GM12878 (cell line): ENCODE results near the gene FBXL7. TPM values are rescaled to one million over a fixed set of nuclear protein-coding genes. Genes with fewer than 3 reads are reported as not detected.

Source experiments
- ATAC-seq: fragments of 200-7000 bp; cut with Tn5 transposase; 3 replicates; pipeline ENCODE4 v1.9.1; 2020; ENCODE audit warnings: mild to moderate bottlenecking, moderate library complexity
- BruUV-seq: library from RNA; stranded (reverse); fragments of 400-500 nt; replicated peaks from 2 replicates; lab custom pipeline; 2021; lab: Mats Ljungman, UMichigan
- CTCF ChIA-PET: fragments of 300-600 bp; sonication (Branson Sonifier 250); formaldehyde crosslinking; extraction: SDS; loops from one replicate; lab custom pipeline; 2021; ENCODE audit warnings: inconsistent platforms; lab: Yijun Ruan, JAX
- POLR2A ChIA-PET: fragments of 350-600 bp; formaldehyde crosslinking; extraction: SDS; loops from one replicate; lab custom pipeline; 2021; ENCODE audit warnings: inconsistent platforms; lab: Charles Lee
- RAD21 ChIA-PET: fragments of 300-600 bp; sonication (Branson Sonifier 250); formaldehyde crosslinking; loops from one replicate; lab custom pipeline; 2023; ENCODE audit warnings: antibody characterized with exemption; ENCODE audit not compliant: unreplicated experiment; lab: Charles Lee
- SMC1A ChIA-PET: fragments of 300-600 bp; sonication (Branson Sonifier 250); formaldehyde crosslinking; loops from one replicate; lab custom pipeline; 2023; ENCODE audit not compliant: unreplicated experiment, uncharacterized antibody; lab: Charles Lee
- DNase-seq: peaks from one replicate; pipeline ENCODE4 v3.0.0-alpha.2; 2011; ENCODE audit warnings: low read depth, low spot score
- FAIRE-seq: peaks from 3 replicates; lab custom pipeline; 2011; peaks lifted over from hg19 to GRCh38; lab: Jason Lieb, UNC
- H2AFZ ChIP-seq: 2 replicates; pipeline ENCODE4 v1.6.0; 2011; ENCODE audit warnings: low read depth, low read length, control low read depth; ENCODE audit not compliant: control insufficient read depth
- H3K27ac ChIP-seq: 2 replicates; pipeline ENCODE4 v1.5.1; 2011; ENCODE audit warnings: control low read depth; ENCODE audit not compliant: control insufficient read depth, insufficient read depth
- H3K27me3 ChIP-seq, 2 experiments: replicated peaks in 1 of 2; 2 replicates each; pipeline versions ENCODE4 v1.6.0 to v1.6.1; 2011; ENCODE audit warnings: low read length in 1 of 2; ENCODE audit not compliant: control insufficient read depth in 2 of 2, insufficient read depth in 2 of 2
- H3K36me3 ChIP-seq, 2 experiments: 2 replicates each; pipeline ENCODE4 v1.5.1; 2011; ENCODE audit warnings: low read length in 1 of 2; ENCODE audit not compliant: control insufficient read depth in 2 of 2, insufficient read depth in 2 of 2
- H3K4me1 ChIP-seq: 2 replicates; pipeline ENCODE4 v1.6.1; 2011; ENCODE audit warnings: mild to moderate bottlenecking, low read length, moderate library complexity, mixed read lengths; ENCODE audit not compliant: control insufficient read depth, insufficient read depth
- H3K4me2 ChIP-seq: 2 replicates; pipeline ENCODE4 v1.6.0; 2011; ENCODE audit warnings: control low read depth; ENCODE audit not compliant: control insufficient read depth, insufficient read depth
- H3K4me3 ChIP-seq: fragments of 200-600 bp; sonication (generic); 2 replicates; pipeline ENCODE4 v1.5.1; 2016
- H3K79me2 ChIP-seq: 2 replicates; pipeline ENCODE4 v1.6.0; 2011; ENCODE audit warnings: low read length; ENCODE audit not compliant: control insufficient read depth, insufficient read depth
- H3K9ac ChIP-seq: 2 replicates; pipeline ENCODE4 v1.8.0; 2011; ENCODE audit warnings: low read length, control low read depth, mixed read lengths; ENCODE audit not compliant: control insufficient read depth, insufficient read depth
- H3K9me3 ChIP-seq: replicated peaks from 3 replicates; pipeline ENCODE4 v1.5.1; 2011; ENCODE audit warnings: mild to moderate bottlenecking, low read length; ENCODE audit not compliant: control insufficient read depth, insufficient read depth
- H4K20me1 ChIP-seq: 2 replicates; pipeline ENCODE4 v1.6.0; 2011; ENCODE audit not compliant: control insufficient read depth, insufficient read depth
- MAX ChIP-seq: IDR thresholded peaks from 2 replicates; pipeline ENCODE4 v1.6.1; 2012; ENCODE audit warnings: low read depth, low read length, improper control_type of control experiment
- MLLT1 ChIP-seq: fragments of 450-650 bp; IDR thresholded peaks from 2 replicates; pipeline ENCODE4 v1.6.1; 2016; ENCODE audit warnings: mild to moderate bottlenecking
- MTA2 ChIP-seq: fragments of 450-650 bp; IDR thresholded peaks from 2 replicates; pipeline ENCODE4 v1.6.1; 2016; ENCODE audit warnings: low read depth, mild to moderate bottlenecking, moderate library complexity
- PAX8 ChIP-seq: fragments of 450-650 bp; IDR thresholded peaks from 2 replicates; pipeline ENCODE4 v1.6.1; 2017; ENCODE audit warnings: mild to moderate bottlenecking, moderate library complexity
- SMAD1 ChIP-seq: fragments of 450-650 bp; IDR thresholded peaks from 2 replicates; pipeline ENCODE4 v1.6.1; 2018; ENCODE audit warnings: mild to moderate bottlenecking, low read depth; ENCODE audit not compliant: partially characterized antibody
- SREBF2 ChIP-seq: IDR thresholded peaks from 2 replicates; pipeline ENCODE4 v1.6.1; 2012; ENCODE audit warnings: mild to moderate bottlenecking, low read length
- TBL1XR1 ChIP-seq: IDR thresholded peaks from 2 replicates; pipeline ENCODE4 v1.6.1; 2012; ENCODE audit warnings: low read depth, low read length, improper control_type of control experiment
- ZNF384 ChIP-seq: IDR thresholded peaks from 2 replicates; pipeline ENCODE4 v1.6.1; 2012; ENCODE audit warnings: low read depth, mild to moderate bottlenecking, low read length, improper control_type of control experiment, borderline replicate concordance
- WGBS: methylation state at CpG from one replicate; pipeline ENCODE4 v1.1.6; 2016; ENCODE audit warnings: low lambda C conversion rate; ENCODE audit not compliant: insufficient replicate concordance, insufficient coverage; ENCODE audit errors: missing lambda C conversion rate; 5-methylcytosine and 5-hydroxymethylcytosine counted together
- in situ Hi-C: fragments of 300-500 bp; cut with MboI; formaldehyde crosslinking; loops from 9 replicates; pipeline ENCODE4 v1.14.3; 2018; ENCODE audit warnings: mixed read lengths
- intact Hi-C: fragments of 100-400 bp; cut with micrococcal nuclease; formaldehyde crosslinking; loops from one replicate; pipeline ENCODE4 v1.14.2; 2022; ENCODE audit not compliant: unreplicated experiment
- polyA plus RNA-seq, 11 experiments: library from polyadenylated mRNA; depleted of rRNA in 4 of 11; unstranded in 6 of 11; stranded (reverse) in 5 of 11; fragments of >200 nt; fragmentation: Nextera tagmentation in 4 of 11; fragmentation: Illumina TruSeq in 1 of 11; extraction: Ambion mirVana in 4 of 11; extraction: Trizol in 1 of 11; gene quantifications; 1 replicate in 1 of 11; 2 replicates in 10 of 11; pipeline versions ENCODE4 v1.2.1 to v1.2.3, GENCODE V29; 2011 to 2016; ENCODE audit warnings: inconsistent platforms in 2 of 11, missing spikeins in 2 of 11, low read depth in 1 of 11
- total RNA-seq, 4 experiments: library from RNA; depleted of rRNA in 3 of 4; stranded (reverse); fragments of >200 nt in 3 of 4; fragmentation: Illumina TruSeq in 1 of 4; extraction: Trizol in 1 of 4; gene quantifications; 2 replicates each; pipeline versions ENCODE4 v1.2.1 to v1.2.3, GENCODE V29; 2013 to 2021
- TF ChIP-seq, protein P1 (sequence below): fragments of 450-650 bp; IDR thresholded peaks from 2 replicates; pipeline ENCODE4 v1.6.1; 2017; ENCODE audit warnings: mild to moderate bottlenecking
- TF ChIP-seq, protein P2 (sequence below): fragments of 450-650 bp; formaldehyde crosslinking; IDR thresholded peaks from 2 replicates; pipeline ENCODE4 v1.5.0; 2022; ENCODE audit warnings: mild to moderate bottlenecking, missing genetic modification characterization

The FBXL7 gene
- total and polyA plus RNA-seq, 10 of the 15 experiments (the other 5 are each of a cell fraction or from before 2014, with no cell fraction given), result 0.03 to 0.44 (median 0.16) TPM

- 81% methylated on average over 56 of the region's 60 CpGs for WGBS
- no peak for ATAC-seq
- H3K27ac ChIP-seq, result no peak overlapping the region
- H2AFZ ChIP-seq, result no peak overlapping the region
- no peaks in the 10 kb centered on the region for H3K4me1 ChIP-seq
- RAD21 ChIA-PET, result no interaction called here
- DNase-seq, result no peak
- no peaks in the 10 kb centered on the region for H3K36me3 ChIP-seq
- no peaks in the 10 kb centered on the region for H3K79me2 ChIP-seq
- in situ Hi-C loops (no loop called here), intact Hi-C loops (no loop called here)
- H3K4me2 ChIP-seq, result no peak overlapping the region
- no TSS peak for BruUV-seq
- H3K4me3 ChIP-seq, result no peak overlapping the region
- H4K20me1 ChIP-seq, result no peaks in the 10 kb centered on the region
- FAIRE-seq, result no peak
- no peak for TF ChIP-seq SMAD1
- TF ChIP-seq MAX, result no peak
- no peak for TF ChIP-seq MLLT1
- TF ChIP-seq, protein P1, sequence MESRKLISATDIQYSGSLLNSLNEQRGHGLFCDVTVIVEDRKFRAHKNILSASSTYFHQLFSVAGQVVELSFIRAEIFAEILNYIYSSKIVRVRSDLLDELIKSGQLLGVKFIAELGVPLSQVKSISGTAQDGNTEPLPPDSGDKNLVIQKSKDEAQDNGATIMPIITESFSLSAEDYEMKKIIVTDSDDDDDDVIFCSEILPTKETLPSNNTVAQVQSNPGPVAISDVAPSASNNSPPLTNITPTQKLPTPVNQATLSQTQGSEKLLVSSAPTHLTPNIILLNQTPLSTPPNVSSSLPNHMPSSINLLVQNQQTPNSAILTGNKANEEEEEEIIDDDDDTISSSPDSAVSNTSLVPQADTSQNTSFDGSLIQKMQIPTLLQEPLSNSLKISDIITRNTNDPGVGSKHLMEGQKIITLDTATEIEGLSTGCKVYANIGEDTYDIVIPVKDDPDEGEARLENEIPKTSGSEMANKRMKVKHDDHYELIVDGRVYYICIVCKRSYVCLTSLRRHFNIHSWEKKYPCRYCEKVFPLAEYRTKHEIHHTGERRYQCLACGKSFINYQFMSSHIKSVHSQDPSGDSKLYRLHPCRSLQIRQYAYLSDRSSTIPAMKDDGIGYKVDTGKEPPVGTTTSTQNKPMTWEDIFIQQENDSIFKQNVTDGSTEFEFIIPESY, result no peak
- TF ChIP-seq SREBF2, result no peak
- no peak for TF ChIP-seq MTA2
- no peak for TF ChIP-seq PAX8
- TF ChIP-seq TBL1XR1, result no peak
- TF ChIP-seq, protein P2, sequence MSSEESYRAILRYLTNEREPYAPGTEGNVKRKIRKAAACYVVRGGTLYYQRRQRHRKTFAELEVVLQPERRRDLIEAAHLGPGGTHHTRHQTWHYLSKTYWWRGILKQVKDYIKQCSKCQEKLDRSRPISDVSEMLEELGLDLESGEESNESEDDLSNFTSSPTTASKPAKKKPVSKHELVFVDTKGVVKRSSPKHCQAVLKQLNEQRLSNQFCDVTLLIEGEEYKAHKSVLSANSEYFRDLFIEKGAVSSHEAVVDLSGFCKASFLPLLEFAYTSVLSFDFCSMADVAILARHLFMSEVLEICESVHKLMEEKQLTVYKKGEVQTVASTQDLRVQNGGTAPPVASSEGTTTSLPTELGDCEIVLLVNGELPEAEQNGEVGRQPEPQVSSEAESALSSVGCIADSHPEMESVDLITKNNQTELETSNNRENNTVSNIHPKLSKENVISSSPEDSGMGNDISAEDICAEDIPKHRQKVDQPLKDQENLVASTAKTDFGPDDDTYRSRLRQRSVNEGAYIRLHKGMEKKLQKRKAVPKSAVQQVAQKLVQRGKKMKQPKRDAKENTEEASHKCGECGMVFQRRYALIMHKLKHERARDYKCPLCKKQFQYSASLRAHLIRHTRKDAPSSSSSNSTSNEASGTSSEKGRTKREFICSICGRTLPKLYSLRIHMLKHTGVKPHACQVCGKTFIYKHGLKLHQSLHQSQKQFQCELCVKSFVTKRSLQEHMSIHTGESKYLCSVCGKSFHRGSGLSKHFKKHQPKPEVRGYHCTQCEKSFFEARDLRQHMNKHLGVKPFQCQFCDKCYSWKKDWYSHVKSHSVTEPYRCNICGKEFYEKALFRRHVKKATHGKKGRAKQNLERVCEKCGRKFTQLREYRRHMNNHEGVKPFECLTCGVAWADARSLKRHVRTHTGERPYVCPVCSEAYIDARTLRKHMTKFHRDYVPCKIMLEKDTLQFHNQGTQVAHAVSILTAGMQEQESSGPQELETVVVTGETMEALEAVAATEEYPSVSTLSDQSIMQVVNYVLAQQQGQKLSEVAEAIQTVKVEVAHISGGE, result no peak
- TF ChIP-seq ZNF384, result no peak
- CTCF ChIA-PET, result no interaction called here
- SMC1A ChIA-PET, result no interaction called here
- H3K9me3 ChIP-seq, result no peaks in the 10 kb centered on the region
- H3K27me3 ChIP-seq, result no peaks in the 10 kb centered on the region
- POLR2A ChIA-PET, result no interaction called here
- no peak overlapping the region for H3K9ac ChIP-seq
These were observed 436.7 kb downstream of the FBXL7 start for GRCh38 chr5:15936505-15937245.
